Keratinocyte (primary cell): ENCODE data around the gene KCNN1. TPM values are rescaled to one million over a fixed set of nuclear protein-coding genes. Genes with fewer than 3 reads are reported as not detected.
A peak's percentile ranks its signal among the peaks of the same experiment; 100 is the strongest.

Experiments used
- DNase-seq: peaks from one replicate; pipeline ENCODE4 v3.0.0-alpha.2; 2011; ENCODE audit warnings: low read depth, missing footprints, low spot score
- FAIRE-seq: peaks from 2 replicates; lab custom pipeline; 2011; peaks lifted over from hg19 to GRCh38; lab: Jason Lieb, UNC
- H2AFZ ChIP-seq: 2 replicates; pipeline ENCODE4 v1.6.0; 2012; ENCODE audit warnings: low read length, control low read depth, inconsistent platforms; ENCODE audit not compliant: control insufficient read depth
- H3K27ac ChIP-seq: 2 replicates; pipeline ENCODE4 v1.5.1; 2011; ENCODE audit warnings: low read length; ENCODE audit not compliant: control insufficient read depth, insufficient read depth
- H3K27me3 ChIP-seq: 3 replicates; pipeline ENCODE4 v1.6.0; 2011; ENCODE audit warnings: low read length; ENCODE audit not compliant: control insufficient read depth, insufficient read depth; ENCODE audit errors: extremely low read depth
- H3K36me3 ChIP-seq, 2 experiments: 2 replicates in 1 of 2; 3 replicates in 1 of 2; pipeline ENCODE4 v1.5.1; 2011; ENCODE audit warnings: low read length in 2 of 2, mild to moderate bottlenecking in 1 of 2; ENCODE audit not compliant: control insufficient read depth in 2 of 2, insufficient read depth in 2 of 2; ENCODE audit errors: extremely low read depth in 1 of 2
- H3K4me1 ChIP-seq: 3 replicates; pipeline ENCODE4 v1.5.1; 2011; ENCODE audit warnings: low read length; ENCODE audit not compliant: control insufficient read depth, insufficient read depth; ENCODE audit errors: extremely low read depth
- H3K4me2 ChIP-seq: 3 replicates; pipeline ENCODE4 v1.6.0; 2011; ENCODE audit warnings: low read depth, low read length; ENCODE audit not compliant: control insufficient read depth, insufficient read depth; ENCODE audit errors: extremely low read depth
- H3K4me3 ChIP-seq, 3 experiments: fragments of 200-600 bp in 1 of 3; sonication (generic) in 1 of 3; 2 replicates in 2 of 3; 3 replicates in 1 of 3; pipeline ENCODE4 v1.5.1; 2011 to 2016; ENCODE audit warnings: low read length in 3 of 3, mild to moderate bottlenecking in 3 of 3, control low read depth in 2 of 3, inconsistent platforms in 1 of 3, low read depth in 1 of 3, mixed read lengths in 1 of 3, mixed run types in 1 of 3, moderate library complexity in 1 of 3; ENCODE audit not compliant: control insufficient read depth in 2 of 3, insufficient read depth in 2 of 3; ENCODE audit errors: extremely low read depth in 1 of 3
- H3K79me2 ChIP-seq: 2 replicates; pipeline ENCODE4 v1.6.0; 2012; ENCODE audit warnings: low read length; ENCODE audit not compliant: control insufficient read depth, insufficient read depth
- H3K9ac ChIP-seq: 3 replicates; pipeline ENCODE4 v1.6.0; 2011; ENCODE audit warnings: low read length; ENCODE audit not compliant: control insufficient read depth, insufficient read depth; ENCODE audit errors: extremely low read depth
- H3K9me1 ChIP-seq: 3 replicates; pipeline ENCODE4 v1.6.0; 2011; ENCODE audit warnings: low read length; ENCODE audit not compliant: control insufficient read depth, insufficient read depth; ENCODE audit errors: extremely low read depth
- H3K9me3 ChIP-seq: 2 replicates; pipeline ENCODE4 v1.5.1; 2012; ENCODE audit warnings: low read depth, low read length; ENCODE audit not compliant: control insufficient read depth
- H4K20me1 ChIP-seq: 3 replicates; pipeline ENCODE4 v1.6.0; 2011; ENCODE audit warnings: low read length; ENCODE audit not compliant: control insufficient read depth, insufficient read depth; ENCODE audit errors: extremely low read depth
- CTCF ChIP-seq, 3 experiments: IDR thresholded peaks in 1 of 3; conservative IDR thresholded peaks in 1 of 3; optimal IDR thresholded peaks in 1 of 3; 2 replicates in 2 of 3; 3 replicates in 1 of 3; pipeline versions ENCODE3 to v1.5.1; 2011; ENCODE audit warnings: low read length in 3 of 3, mild to moderate bottlenecking in 3 of 3, moderate library complexity in 2 of 3, control low read depth in 1 of 3, inconsistent platforms in 1 of 3; ENCODE audit not compliant: insufficient read depth in 2 of 3; ENCODE audit errors: extremely low read depth in 1 of 3
- EZH2 ChIP-seq: IDR thresholded peaks from one replicate; pipeline ENCODE4 v1.6.1; 2012; ENCODE audit warnings: inconsistent platforms, mild to moderate bottlenecking, low read length, moderate library complexity
- dilution Hi-C: fragments of 300-500 bp; cut with MboI; formaldehyde crosslinking; loops from one replicate; pipeline ENCODE4 v1.7.0; 2020; ENCODE audit warnings: low sequenced_read_pairs; ENCODE audit not compliant: extremely low pct_ligation_motif_present
- polyA plus RNA-seq, 5 experiments: library from polyadenylated mRNA; depleted of rRNA in 3 of 5; stranded (reverse) in 3 of 5; stranded (forward) in 1 of 5; unstranded in 1 of 5; fragments of >200 nt; gene quantifications; 1 replicate in 1 of 5; 2 replicates in 3 of 5; 3 replicates in 1 of 5; pipeline versions ENCODE4 v1.2.1 to v1.2.3, GENCODE V29; 2011 to 2012; ENCODE audit warnings: missing spikeins in 2 of 5, low read depth in 1 of 5, low replicate concordance in 1 of 5

The KCNN1 gene
- polyA plus RNA-seq, 1 donor (not counting 4 experiments of a cell fraction or from before 2014, with no cell fraction given), result not detected

- FAIRE-seq (no peak), DNase-seq (no peak)
- Histone ChIP-seq H2AFZ (no peak overlapping the region), H3K36me3 (peaks cover 0 to 1% of the 10 kb centered on the region in 2 experiments), H3K4me1 (peaks cover 33% of the 10 kb centered on the region), H3K4me2 (no peak overlapping the region), H3K9me1 (no peaks in the 10 kb centered on the region), H3K9ac (no peak overlapping the region), H3K4me3 (peak overlapping the region in 2 of 3 experiments; percentile 43 to 53), H4K20me1 (peaks cover 3% of the 10 kb centered on the region), H3K27ac (no peak overlapping the region), H3K9me3 (no peaks in the 10 kb centered on the region), H3K79me2 (no peaks in the 10 kb centered on the region), H3K27me3 (peaks cover 50% of the 10 kb centered on the region)
- TF ChIP-seq CTCF (optimal IDR thresholded peaks at IDR 0.05 in 1 of 3, IDR thresholded peaks at IDR 0.05 in 1 of 3, conservative IDR thresholded peaks at IDR 0.05 in 1 of 3; ENCODE audit: extremely low read depth in 1 of 3, insufficient read depth in 2 of 3, low read length in 3 of 3), result no peak
- TF ChIP-seq EZH2, result no peak
- dilution Hi-C loops, result no loop called here
Observed at GRCh38 chr19:17948514-17948900, 18.4 kb upstream of the KCNN1 start.

DNA sequence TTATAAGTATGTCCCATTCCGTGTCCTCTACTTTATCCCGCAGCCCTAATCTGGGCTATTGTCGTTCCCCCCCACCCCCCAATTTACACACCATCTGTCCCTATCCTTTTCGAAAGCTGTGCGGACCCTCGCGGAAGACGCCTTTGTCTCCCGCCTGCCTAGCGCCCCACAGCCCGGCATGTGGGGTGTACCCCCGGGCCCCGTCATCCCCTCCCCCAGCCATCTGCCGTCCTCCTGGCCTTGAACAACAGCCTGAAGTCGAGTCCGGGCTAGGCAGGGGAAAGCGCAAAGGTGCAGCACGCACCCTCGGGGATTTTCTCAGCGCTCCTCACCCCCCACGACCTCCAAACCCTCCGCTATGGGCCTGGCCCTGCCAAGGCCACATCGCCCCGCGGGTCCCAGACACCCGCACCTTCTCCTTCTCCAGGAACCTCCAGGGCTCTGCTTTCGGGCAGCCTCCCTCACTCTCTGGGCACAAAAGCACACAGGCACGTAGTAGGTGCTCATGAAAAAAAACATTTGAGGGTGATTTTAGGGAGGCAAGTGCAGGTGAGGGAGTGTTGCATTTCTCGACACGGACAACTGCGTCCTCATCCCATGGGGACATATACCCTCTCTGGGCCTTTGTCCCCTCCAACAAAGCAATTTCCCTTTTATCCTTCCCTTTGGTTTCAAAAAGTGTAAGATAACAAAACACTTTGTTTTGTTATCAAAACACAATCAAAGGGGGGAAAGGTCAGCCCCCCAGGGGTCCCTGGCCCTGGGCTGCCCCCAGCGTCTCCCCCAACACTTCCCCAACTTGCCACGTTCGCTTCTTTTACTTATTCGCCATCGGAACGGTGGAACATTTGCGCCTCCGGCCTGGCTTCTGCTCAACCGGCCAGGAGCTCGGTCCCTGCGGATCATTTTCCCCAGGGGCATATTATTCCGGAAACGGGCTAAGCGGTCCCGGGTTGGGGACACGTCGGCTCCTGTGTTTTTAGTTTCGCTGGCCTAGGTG is 17.7 kb upstream of the KCNN1 start:
- no peak overlapping the region for H3K4me3 ChIP-seq
- H2AFZ ChIP-seq, result no peak overlapping the region
- TF ChIP-seq EZH2, result peak; percentile 97
- TF ChIP-seq CTCF (optimal IDR thresholded peaks at IDR 0.05 in 1 of 3, IDR thresholded peaks at IDR 0.05 in 1 of 3, conservative IDR thresholded peaks at IDR 0.05 in 1 of 3; ENCODE audit: extremely low read depth in 1 of 3, insufficient read depth in 2 of 3, low read length in 3 of 3), result no peak
- no peaks in the 10 kb centered on the region for H3K79me2 ChIP-seq
- H3K27me3 ChIP-seq, result peaks cover 56% of the 10 kb centered on the region
- peaks cover 26% of the 10 kb centered on the region for H3K4me1 ChIP-seq
- H3K27ac ChIP-seq, result no peak overlapping the region
- H3K36me3 ChIP-seq, result peaks cover 0 to 1% of the 10 kb centered on the region in 2 experiments
- peak overlapping the region; percentile 8 for H3K4me2 ChIP-seq
- H3K9ac ChIP-seq, result no peak overlapping the region
- H3K9me1 ChIP-seq, result no peaks in the 10 kb centered on the region
- FAIRE-seq (no peak), DNase-seq (no peak)
- dilution Hi-C loops, result no loop called here
- no peaks in the 10 kb centered on the region for H3K9me3 ChIP-seq
- H4K20me1 ChIP-seq, result peaks cover under 1% of the 10 kb centered on the region
